HG02759 (cell line): Measurements from ENCODE around the gene MIER2.

ENCODE experiments used
- ATAC-seq: cut with Tn5 transposase; IDR thresholded peaks from one replicate; pipeline ENCODE4 v1.9.1; 2021; ENCODE audit warnings: mild to moderate bottlenecking, moderate library complexity; ENCODE audit not compliant: unreplicated experiment

MIER2 gene

GRCh38 chr19:335486-336066, 9.0 kb downstream of the MIER2 start:
- ATAC-seq, result no peak

GRCh38 chr19:335072-335471, 9.5 kb downstream of the MIER2 start:
- no peak for ATAC-seq

GRCh38 chr19:334296-335071, 10.1 kb downstream of the MIER2 start:
- no peak for ATAC-seq

GRCh38 chr19:330503-330902, 14.1 kb downstream of the MIER2 start:
- ATAC-seq, result no peak

GRCh38 chr19:329876-330275, 14.7 kb downstream of the MIER2 start:
- ATAC-seq, result no peak

- no peak for ATAC-seq
These were observed 16.5 kb downstream of the MIER2 start for GRCh38 chr19:328025-328505.

GRCh38 chr19:327291-328024, 17.1 kb downstream of the MIER2 start:
- ATAC-seq, result no peak

- no peak for ATAC-seq
These were observed 17.7 kb downstream of the MIER2 start for GRCh38 chr19:326871-327270.

GRCh38 chr19:325937-326565, 18.5 kb downstream of the MIER2 start:
- ATAC-seq, result no peak

- no peak for ATAC-seq
These were observed 19.2 kb downstream of the MIER2 start for GRCh38 chr19:325173-325936.

- no peak for ATAC-seq
These were observed 19.9 kb downstream of the MIER2 start for GRCh38 chr19:324716-325115.

GRCh38 chr19:322616-323015, 22.0 kb downstream of the MIER2 start:
- no peak for ATAC-seq

GRCh38 chr19:318509-318774, 26.2 kb downstream of the MIER2 start:
- ATAC-seq, result no peak

GRCh38 chr19:317710-318508, 26.7 kb downstream of the MIER2 start:
- ATAC-seq, result no peak

- no peak for ATAC-seq
These were observed 28.8 kb downstream of the MIER2 start for GRCh38 chr19:315811-316210.

GRCh38 chr19:313988-314815, 30.4 kb downstream of the MIER2 start:
- no peak for ATAC-seq

- no peak for ATAC-seq
These were observed 31.2 kb downstream of the MIER2 start for GRCh38 chr19:313169-313987.

GRCh38 chr19:311813-312261, 32.8 kb downstream of the MIER2 start:
- ATAC-seq, result no peak
